Measurements from ENCODE around the gene ERC1.

- TF ChIP-seq CTCF (tag by site-specific recombination; IDR thresholded peaks at IDR 0.05) (no peak), ATF2 (tag by site-specific recombination; IDR thresholded peaks at IDR 0.05; ENCODE audit: low read depth) (no peak)
Measured at GRCh38 chr12:1498199-1498740, 507.2 kb downstream of the ERC1 start.
